ENCODE results near the gene UBL3.

GRCh38 chr13:29756506-29756905, 93.9 kb downstream of the UBL3 start:
- TF ChIP-seq PML (IDR thresholded peaks at IDR 0.05; ENCODE audit: low read length) (no peak), MAX (IDR thresholded peaks at IDR 0.05; ENCODE audit: low read depth, low read length) (no peak), IRF5 (IDR thresholded peaks at IDR 0.05; ENCODE audit: borderline replicate concordance) (no peak), SP1 (IDR thresholded peaks at IDR 0.05; ENCODE audit: low read depth, low read length) (no peak)
